Uterine smooth muscle cell (primary cell): ENCODE measurements around the gene POSTN. TPM values are rescaled to one million over a fixed set of nuclear protein-coding genes. Genes with fewer than 3 reads are reported as not detected.

Experiments
- total RNA-seq: library from RNA; depleted of rRNA; stranded (reverse); fragments of >200 nt; gene quantifications from 2 replicates; pipeline ENCODE4 v1.2.3, GENCODE V29; 2014

The POSTN gene, protein sequence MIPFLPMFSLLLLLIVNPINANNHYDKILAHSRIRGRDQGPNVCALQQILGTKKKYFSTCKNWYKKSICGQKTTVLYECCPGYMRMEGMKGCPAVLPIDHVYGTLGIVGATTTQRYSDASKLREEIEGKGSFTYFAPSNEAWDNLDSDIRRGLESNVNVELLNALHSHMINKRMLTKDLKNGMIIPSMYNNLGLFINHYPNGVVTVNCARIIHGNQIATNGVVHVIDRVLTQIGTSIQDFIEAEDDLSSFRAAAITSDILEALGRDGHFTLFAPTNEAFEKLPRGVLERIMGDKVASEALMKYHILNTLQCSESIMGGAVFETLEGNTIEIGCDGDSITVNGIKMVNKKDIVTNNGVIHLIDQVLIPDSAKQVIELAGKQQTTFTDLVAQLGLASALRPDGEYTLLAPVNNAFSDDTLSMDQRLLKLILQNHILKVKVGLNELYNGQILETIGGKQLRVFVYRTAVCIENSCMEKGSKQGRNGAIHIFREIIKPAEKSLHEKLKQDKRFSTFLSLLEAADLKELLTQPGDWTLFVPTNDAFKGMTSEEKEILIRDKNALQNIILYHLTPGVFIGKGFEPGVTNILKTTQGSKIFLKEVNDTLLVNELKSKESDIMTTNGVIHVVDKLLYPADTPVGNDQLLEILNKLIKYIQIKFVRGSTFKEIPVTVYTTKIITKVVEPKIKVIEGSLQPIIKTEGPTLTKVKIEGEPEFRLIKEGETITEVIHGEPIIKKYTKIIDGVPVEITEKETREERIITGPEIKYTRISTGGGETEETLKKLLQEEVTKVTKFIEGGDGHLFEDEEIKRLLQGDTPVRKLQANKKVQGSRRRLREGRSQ
- 13.1 and 38.5 TPM in 2 replicates for total RNA-seq

DNA sequence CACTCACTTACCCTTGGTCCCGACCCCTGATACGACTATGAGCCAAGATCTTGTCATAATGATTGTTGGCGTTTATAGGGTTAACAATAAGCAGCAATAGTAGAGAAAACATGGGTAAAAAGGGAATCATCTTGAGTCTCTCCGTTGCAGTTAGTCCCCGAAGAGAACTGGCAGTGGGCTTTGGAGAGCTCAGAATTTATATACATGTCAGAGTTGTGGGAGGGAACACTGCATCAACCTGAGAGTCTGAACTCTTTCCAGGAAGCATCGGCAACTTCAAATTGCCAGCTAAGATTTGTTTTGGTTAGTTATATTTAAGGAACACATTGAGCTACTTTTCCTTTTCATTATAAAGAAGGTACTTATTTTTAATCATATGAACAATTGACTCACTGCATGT, at the start of gene POSTN:
POSTN (minus strand) TSS at position 172 of the 400 bp plus-strand sequence; CDS start at position 130, 42 bp downstream.

